ENCODE data around the gene COL4A6.

DNA sequence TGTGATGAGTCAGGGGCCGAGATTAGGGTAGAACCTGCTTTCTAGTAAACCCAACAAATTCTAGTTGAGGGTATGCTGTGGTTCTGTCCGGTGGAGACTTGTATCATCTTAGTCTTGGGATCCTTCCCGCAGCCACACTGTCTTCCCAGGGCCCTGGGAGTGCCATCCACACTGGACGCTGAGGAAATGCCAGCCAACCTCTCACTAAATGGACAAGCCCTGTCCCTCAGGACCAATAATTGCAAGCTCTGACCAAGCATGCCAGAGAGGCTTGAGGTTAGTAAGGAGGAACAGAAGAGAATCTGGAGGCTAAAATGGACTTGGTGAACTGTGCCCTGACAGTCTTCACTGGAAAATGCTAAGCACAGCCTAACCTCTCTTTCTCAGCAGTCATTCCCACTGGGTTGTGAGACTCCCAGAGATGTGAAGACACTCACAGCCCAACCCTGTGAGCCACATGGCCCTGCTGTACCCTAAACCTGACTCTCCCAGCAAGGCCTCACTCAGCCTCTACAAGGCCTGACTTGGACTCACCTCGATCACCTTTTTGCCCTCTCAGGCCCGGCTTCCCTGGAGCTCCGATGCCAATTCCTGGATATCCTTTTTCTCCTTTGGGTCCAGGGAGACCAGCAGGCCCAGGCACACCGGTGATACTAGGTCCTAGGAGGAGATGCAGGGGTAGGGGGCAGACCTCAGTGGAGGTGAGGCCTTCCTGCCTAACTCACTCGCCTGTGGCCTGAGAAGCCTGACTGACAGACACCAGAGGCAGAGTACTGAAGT, 269.1 kb downstream of the COL4A6 start:
- TF ChIP-seq POLR2A (IDR thresholded peaks at IDR 0.05; ENCODE audit: low read length) (no peak), GATA1 (IDR thresholded peaks at IDR 0.05; ENCODE audit: low read depth, low read length) (no peak)
